HCT116 (cell line): ENCODE measurements around the gene MAPK14. TPM values are rescaled to one million over a fixed set of nuclear protein-coding genes. Genes with fewer than 3 reads are reported as not detected.

ENCODE experiments used
- ATAC-seq: fragments of 200-7000 bp; cut with Tn5 transposase; 2 replicates; pipeline ENCODE4 v1.9.1; 2020; ENCODE audit warnings: mild to moderate bottlenecking, moderate library complexity
- BruUV-seq: library from RNA; stranded (reverse); fragments of 400-500 nt; replicated peaks from 2 replicates; lab custom pipeline; 2021; lab: Mats Ljungman, UMichigan
- CTCF ChIA-PET: fragments of 300-600 bp; sonication (Branson Sonifier 250); formaldehyde crosslinking; loops from one replicate; lab custom pipeline; 2021; ENCODE audit warnings: antibody characterized with exemption; lab: Charles Lee
- POLR2A ChIA-PET: fragments of 300-600, 350-600 bp; sonication (Branson Sonifier 250); formaldehyde crosslinking; loops from one replicate; lab custom pipeline; 2021; ENCODE audit warnings: antibody characterized with exemption; lab: Charles Lee
- RAD21 ChIA-PET, 2 experiments: fragments of 300-600 bp; sonication (Branson Sonifier 250); formaldehyde crosslinking; loops; one replicate each; lab custom pipeline; 2023; ENCODE audit warnings: low total read pairs in 2 of 2; ENCODE audit not compliant: uncharacterized antibody in 2 of 2, unreplicated experiment in 2 of 2, low non-redundant PET in 1 of 2; lab: Charles Lee
- DNase-seq: peaks from one replicate; pipeline ENCODE4 v3.0.0-alpha.2; 2010; ENCODE audit warnings: low read depth, low spot score
- H2AFZ ChIP-seq: fragments of 200-600 bp; shearing (Covaris generic), sonication (generic); 2 replicates; pipeline ENCODE4 v1.6.1; 2017; ENCODE audit warnings: low read depth, mixed run types, mixed read lengths, antibody characterized with exemption, low read length; ENCODE audit not compliant: poor library complexity, severe bottlenecking
- H3K27ac ChIP-seq: 2 replicates; pipeline ENCODE4 v1.5.1; 2012; ENCODE audit warnings: low read depth, low read length
- H3K27me3 ChIP-seq: fragments of 200-600 bp; sonication (generic); 2 replicates; pipeline ENCODE4 v1.6.1; 2016; ENCODE audit warnings: mixed run types, low read length, mixed read lengths; ENCODE audit not compliant: insufficient read depth
- H3K36me3 ChIP-seq, 2 experiments: fragments of 200-500 bp in 1 of 2; fragments of 200-600 bp in 1 of 2; sonication (Bioruptor generic) in 1 of 2; sonication (generic) in 1 of 2; 2 replicates each; pipeline versions ENCODE4 v1.5.1 to v1.6.1; 2014 to 2016; ENCODE audit warnings: low read length in 2 of 2, inconsistent platforms in 1 of 2, mixed read lengths in 1 of 2, mixed run types in 1 of 2; ENCODE audit not compliant: insufficient read depth in 2 of 2, control insufficient read depth in 1 of 2
- H3K4me1 ChIP-seq, 2 experiments: fragments of 200-600 bp in 1 of 2; sonication (generic) in 1 of 2; 2 replicates each; pipeline versions ENCODE4 v1.5.1 to v1.6.1; 2012 to 2017; ENCODE audit warnings: low read length in 2 of 2, inconsistent platforms in 1 of 2, mild to moderate bottlenecking in 1 of 2, mixed read lengths in 1 of 2, mixed run types in 1 of 2, moderate library complexity in 1 of 2; ENCODE audit not compliant: insufficient read depth in 2 of 2, control insufficient read depth in 1 of 2
- H3K4me2 ChIP-seq: fragments of 200-600 bp; sonication (generic); 2 replicates; pipeline ENCODE4 v1.6.1; 2017; ENCODE audit warnings: mixed run types, low read length, mixed read lengths
- H3K4me3 ChIP-seq, 2 experiments: fragments of 200-600 bp in 1 of 2; sonication (generic) in 1 of 2; replicated peaks in 1 of 2; 2 replicates each; pipeline ENCODE4 v1.5.1; 2011 to 2016; ENCODE audit warnings: low read length in 2 of 2, control low read depth in 1 of 2, low read depth in 1 of 2, mild to moderate bottlenecking in 1 of 2, mixed read lengths in 1 of 2, mixed run types in 1 of 2
- H3K79me2 ChIP-seq: fragments of 200-600 bp; sonication (generic); 2 replicates; pipeline ENCODE4 v1.6.1; 2017; ENCODE audit warnings: mild to moderate bottlenecking, mixed run types, low read length, moderate library complexity, mixed read lengths; ENCODE audit not compliant: insufficient read depth
- H3K9ac ChIP-seq: fragments of 200-600 bp; sonication (generic); 2 replicates; pipeline ENCODE4 v1.6.1; 2016; ENCODE audit warnings: low read length, mixed read lengths
- H3K9me2 ChIP-seq: fragments of 200-600 bp; sonication (generic), shearing (Covaris generic); 2 replicates; pipeline ENCODE4 v1.6.1; 2017; ENCODE audit warnings: mixed run types, mild to moderate bottlenecking, moderate library complexity; ENCODE audit not compliant: insufficient read depth
- H3K9me3 ChIP-seq, 2 experiments: fragments of 200-500 bp in 1 of 2; fragments of 200-600 bp in 1 of 2; sonication (Bioruptor generic) in 1 of 2; sonication (generic) in 1 of 2; 2 replicates each; pipeline ENCODE4 v1.6.1; 2014 to 2017; ENCODE audit warnings: low read length in 2 of 2, mixed read lengths in 2 of 2, inconsistent platforms in 1 of 2, low read depth in 1 of 2, mild to moderate bottlenecking in 1 of 2, mixed run types in 1 of 2, moderate library complexity in 1 of 2; ENCODE audit not compliant: control insufficient read depth in 1 of 2, insufficient read depth in 1 of 2
- H4K20me1 ChIP-seq: fragments of 200-600 bp; sonication (generic), shearing (Covaris generic); 2 replicates; pipeline ENCODE4 v1.6.1; 2017; ENCODE audit warnings: mixed run types, mild to moderate bottlenecking, moderate library complexity; ENCODE audit not compliant: insufficient read depth
- CBX3 ChIP-seq: IDR thresholded peaks from 2 replicates; pipeline ENCODE4 v1.6.1; 2012; ENCODE audit warnings: low read depth
- CEBPB ChIP-seq: IDR thresholded peaks from 2 replicates; pipeline ENCODE4 v1.6.1; 2012; ENCODE audit warnings: low read depth
- EGR1 ChIP-seq: IDR thresholded peaks from 2 replicates; pipeline ENCODE4 v1.6.1; 2012; ENCODE audit warnings: low read depth
- ELF1 ChIP-seq: IDR thresholded peaks from 2 replicates; pipeline ENCODE4 v1.6.1; 2012; ENCODE audit warnings: low read depth, borderline replicate concordance
- EZH2 ChIP-seq: fragments of 200-600 bp; sonication (generic); IDR thresholded peaks from 2 replicates; pipeline ENCODE4 v1.6.1; 2017; ENCODE audit warnings: antibody characterized with exemption, mixed run types
- EZH2phosphoT487 ChIP-seq: fragments of 200-600 bp; IDR thresholded peaks from 2 replicates; pipeline ENCODE4 v1.6.1; 2018; ENCODE audit warnings: antibody characterized with exemption, borderline replicate concordance
- FOSL1 ChIP-seq: IDR thresholded peaks from 2 replicates; pipeline ENCODE4 v1.6.1; 2012; ENCODE audit warnings: low read depth
- JUND ChIP-seq: IDR thresholded peaks from 2 replicates; pipeline ENCODE4 v1.6.1; 2012
- POLR2AphosphoS5 ChIP-seq: IDR thresholded peaks from 2 replicates; pipeline ENCODE4 v1.6.1; 2011; ENCODE audit warnings: mild to moderate bottlenecking, low read depth, low read length, moderate library complexity
- RAD21 ChIP-seq: IDR thresholded peaks from 2 replicates; pipeline ENCODE4 v1.6.1; 2012; ENCODE audit warnings: low read depth, mild to moderate bottlenecking
- SIN3A ChIP-seq: IDR thresholded peaks from 2 replicates; pipeline ENCODE4 v1.6.1; 2012; ENCODE audit warnings: low read depth
- SP1 ChIP-seq: IDR thresholded peaks from 2 replicates; pipeline ENCODE4 v1.6.1; 2012; ENCODE audit warnings: low read depth
- SRF ChIP-seq: IDR thresholded peaks from 2 replicates; pipeline ENCODE4 v1.6.1; 2012; ENCODE audit warnings: low read depth
- TCF7L2 ChIP-seq: IDR thresholded peaks from 2 replicates; pipeline ENCODE4 v1.7.0; 2011; ENCODE audit warnings: borderline replicate concordance, inconsistent platforms; ENCODE audit not compliant: insufficient read depth, insufficient read length; ENCODE audit errors: extremely low read depth
- YY1 ChIP-seq: IDR thresholded peaks from 2 replicates; pipeline ENCODE4 v1.6.1; 2011; ENCODE audit warnings: low read length, low read depth, moderate library complexity, mild to moderate bottlenecking; ENCODE audit not compliant: insufficient replicate concordance; ENCODE audit errors: extremely low read depth
- intact Hi-C: fragments of 100-400 bp; cut with micrococcal nuclease; formaldehyde crosslinking; loops from 2 replicates; pipeline ENCODE4 v1.10.0; 2022
- total RNA-seq: library from RNA; stranded (reverse); gene quantifications from one replicate; pipeline ENCODE4 v1.2.1, GENCODE V29; 2021; ENCODE audit not compliant: unreplicated experiment
- TF ChIP-seq, protein P1 (sequence below), 3 experiments: fragments of 200-600 bp in 1 of 3; sonication (generic) in 1 of 3; IDR thresholded peaks in 2 of 3; conservative IDR thresholded peaks in 1 of 3; 2 replicates each; pipeline ENCODE4 v1.5.1; 2012 to 2017; ENCODE audit warnings: low read depth in 2 of 3, low read length in 2 of 3, antibody characterized with exemption in 1 of 3, borderline replicate concordance in 1 of 3, control low read depth in 1 of 3, mild to moderate bottlenecking in 1 of 3, mixed read lengths in 1 of 3, mixed run types in 1 of 3, moderate library complexity in 1 of 3; ENCODE audit not compliant: insufficient read depth in 1 of 3
- TF ChIP-seq, protein P2 (sequence below): IDR thresholded peaks from 2 replicates; pipeline ENCODE4 v1.6.1; 2011; ENCODE audit warnings: mild to moderate bottlenecking, low read length, moderate library complexity; ENCODE audit not compliant: insufficient replicate concordance; ENCODE audit errors: extremely low read depth
- TF ChIP-seq, protein P3 (sequence below): IDR thresholded peaks from 2 replicates; pipeline ENCODE4 v1.6.1; 2012; ENCODE audit warnings: low read depth
- TF ChIP-seq, protein P4 (sequence below): IDR thresholded peaks from 2 replicates; pipeline ENCODE4 v1.6.1; 2012
- TF ChIP-seq, protein P5 (sequence below): IDR thresholded peaks from 2 replicates; pipeline ENCODE4 v1.6.1; 2012

Gene MAPK14
- total RNA-seq, 1 experiment from 2014 or later, result 34.2 TPM

DNA sequence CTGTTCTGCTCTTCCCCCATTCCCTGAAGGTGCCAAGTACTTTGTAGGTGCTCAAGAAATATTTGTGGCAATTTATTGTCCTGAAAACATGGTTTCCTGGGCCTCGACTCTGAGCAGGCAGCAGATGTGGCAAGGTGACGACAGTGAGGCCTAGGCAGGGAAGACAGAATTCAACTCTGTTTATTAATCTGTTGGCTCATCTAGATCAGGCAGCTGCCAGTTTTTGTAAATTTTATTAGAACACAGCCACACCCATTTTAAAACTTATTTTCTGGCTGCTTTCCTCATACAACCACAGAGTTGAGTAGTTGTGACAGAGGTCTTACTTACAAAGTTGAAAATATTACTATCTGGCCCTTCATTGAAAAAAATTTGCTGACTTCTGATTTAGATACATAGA is 24.5 kb downstream of the MAPK14 start:
- DNase-seq (no peak), ATAC-seq (no peak)
- Histone ChIP-seq H3K9me2 (no peaks in the 10 kb centered on the region), H2AFZ (no peak overlapping the region), H4K20me1 (no peaks in the 10 kb centered on the region), H3K36me3 (0 out of 4 replicates have a peak, but pooled peaks cover 2 to 5% of the 10 kb centered on the region in 2 experiments), H3K4me1 (peaks cover 0 to 4% of the 10 kb centered on the region in 2 experiments; a peak in 1 of 4 replicates), H3K79me2 (peaks cover 47% of the 10 kb centered on the region), H3K4me2 (no peak overlapping the region), H3K27me3 (no peaks in the 10 kb centered on the region), H3K9ac (no peak overlapping the region), H3K4me3 (no peak overlapping the region), H3K27ac (no peak overlapping the region), H3K9me3 (no peaks in the 10 kb centered on the region)
- RAD21 ChIA-PET, result no interaction called here
- POLR2A ChIA-PET, result interaction anchor here (0.6 kb wide), 1 partner anchor 169 kb away, joined by 3 read pairs; no protein-coding TSS in a partner anchor
- TF ChIP-seq SP1 (no peak), JUND (no peak), CBX3 (no peak), ELF1 (no peak), EGR1 (no peak), FOSL1 (no peak), RAD21 (no peak), EZH2 (no peak), EZH2phosphoT487 (no peak), TCF7L2 (no peak), CEBPB (no peak), SRF (no peak), YY1 (no peak), SIN3A (no peak), POLR2AphosphoS5 (no peak)
- TF ChIP-seq, protein P1, sequence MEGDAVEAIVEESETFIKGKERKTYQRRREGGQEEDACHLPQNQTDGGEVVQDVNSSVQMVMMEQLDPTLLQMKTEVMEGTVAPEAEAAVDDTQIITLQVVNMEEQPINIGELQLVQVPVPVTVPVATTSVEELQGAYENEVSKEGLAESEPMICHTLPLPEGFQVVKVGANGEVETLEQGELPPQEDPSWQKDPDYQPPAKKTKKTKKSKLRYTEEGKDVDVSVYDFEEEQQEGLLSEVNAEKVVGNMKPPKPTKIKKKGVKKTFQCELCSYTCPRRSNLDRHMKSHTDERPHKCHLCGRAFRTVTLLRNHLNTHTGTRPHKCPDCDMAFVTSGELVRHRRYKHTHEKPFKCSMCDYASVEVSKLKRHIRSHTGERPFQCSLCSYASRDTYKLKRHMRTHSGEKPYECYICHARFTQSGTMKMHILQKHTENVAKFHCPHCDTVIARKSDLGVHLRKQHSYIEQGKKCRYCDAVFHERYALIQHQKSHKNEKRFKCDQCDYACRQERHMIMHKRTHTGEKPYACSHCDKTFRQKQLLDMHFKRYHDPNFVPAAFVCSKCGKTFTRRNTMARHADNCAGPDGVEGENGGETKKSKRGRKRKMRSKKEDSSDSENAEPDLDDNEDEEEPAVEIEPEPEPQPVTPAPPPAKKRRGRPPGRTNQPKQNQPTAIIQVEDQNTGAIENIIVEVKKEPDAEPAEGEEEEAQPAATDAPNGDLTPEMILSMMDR (IDR thresholded peaks at IDR 0.05 in 2 of 3, conservative IDR thresholded peaks at IDR 0.05 in 1 of 3; ENCODE audit: borderline replicate concordance in 1 of 3, insufficient read depth in 1 of 3, low read depth in 2 of 3, low read length in 2 of 3), result no peak
- TF ChIP-seq, protein P2, sequence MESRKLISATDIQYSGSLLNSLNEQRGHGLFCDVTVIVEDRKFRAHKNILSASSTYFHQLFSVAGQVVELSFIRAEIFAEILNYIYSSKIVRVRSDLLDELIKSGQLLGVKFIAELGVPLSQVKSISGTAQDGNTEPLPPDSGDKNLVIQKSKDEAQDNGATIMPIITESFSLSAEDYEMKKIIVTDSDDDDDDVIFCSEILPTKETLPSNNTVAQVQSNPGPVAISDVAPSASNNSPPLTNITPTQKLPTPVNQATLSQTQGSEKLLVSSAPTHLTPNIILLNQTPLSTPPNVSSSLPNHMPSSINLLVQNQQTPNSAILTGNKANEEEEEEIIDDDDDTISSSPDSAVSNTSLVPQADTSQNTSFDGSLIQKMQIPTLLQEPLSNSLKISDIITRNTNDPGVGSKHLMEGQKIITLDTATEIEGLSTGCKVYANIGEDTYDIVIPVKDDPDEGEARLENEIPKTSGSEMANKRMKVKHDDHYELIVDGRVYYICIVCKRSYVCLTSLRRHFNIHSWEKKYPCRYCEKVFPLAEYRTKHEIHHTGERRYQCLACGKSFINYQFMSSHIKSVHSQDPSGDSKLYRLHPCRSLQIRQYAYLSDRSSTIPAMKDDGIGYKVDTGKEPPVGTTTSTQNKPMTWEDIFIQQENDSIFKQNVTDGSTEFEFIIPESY, result no peak
- TF ChIP-seq, protein P3, sequence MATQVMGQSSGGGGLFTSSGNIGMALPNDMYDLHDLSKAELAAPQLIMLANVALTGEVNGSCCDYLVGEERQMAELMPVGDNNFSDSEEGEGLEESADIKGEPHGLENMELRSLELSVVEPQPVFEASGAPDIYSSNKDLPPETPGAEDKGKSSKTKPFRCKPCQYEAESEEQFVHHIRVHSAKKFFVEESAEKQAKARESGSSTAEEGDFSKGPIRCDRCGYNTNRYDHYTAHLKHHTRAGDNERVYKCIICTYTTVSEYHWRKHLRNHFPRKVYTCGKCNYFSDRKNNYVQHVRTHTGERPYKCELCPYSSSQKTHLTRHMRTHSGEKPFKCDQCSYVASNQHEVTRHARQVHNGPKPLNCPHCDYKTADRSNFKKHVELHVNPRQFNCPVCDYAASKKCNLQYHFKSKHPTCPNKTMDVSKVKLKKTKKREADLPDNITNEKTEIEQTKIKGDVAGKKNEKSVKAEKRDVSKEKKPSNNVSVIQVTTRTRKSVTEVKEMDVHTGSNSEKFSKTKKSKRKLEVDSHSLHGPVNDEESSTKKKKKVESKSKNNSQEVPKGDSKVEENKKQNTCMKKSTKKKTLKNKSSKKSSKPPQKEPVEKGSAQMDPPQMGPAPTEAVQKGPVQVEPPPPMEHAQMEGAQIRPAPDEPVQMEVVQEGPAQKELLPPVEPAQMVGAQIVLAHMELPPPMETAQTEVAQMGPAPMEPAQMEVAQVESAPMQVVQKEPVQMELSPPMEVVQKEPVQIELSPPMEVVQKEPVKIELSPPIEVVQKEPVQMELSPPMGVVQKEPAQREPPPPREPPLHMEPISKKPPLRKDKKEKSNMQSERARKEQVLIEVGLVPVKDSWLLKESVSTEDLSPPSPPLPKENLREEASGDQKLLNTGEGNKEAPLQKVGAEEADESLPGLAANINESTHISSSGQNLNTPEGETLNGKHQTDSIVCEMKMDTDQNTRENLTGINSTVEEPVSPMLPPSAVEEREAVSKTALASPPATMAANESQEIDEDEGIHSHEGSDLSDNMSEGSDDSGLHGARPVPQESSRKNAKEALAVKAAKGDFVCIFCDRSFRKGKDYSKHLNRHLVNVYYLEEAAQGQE, result no peak
- TF ChIP-seq, protein P4, sequence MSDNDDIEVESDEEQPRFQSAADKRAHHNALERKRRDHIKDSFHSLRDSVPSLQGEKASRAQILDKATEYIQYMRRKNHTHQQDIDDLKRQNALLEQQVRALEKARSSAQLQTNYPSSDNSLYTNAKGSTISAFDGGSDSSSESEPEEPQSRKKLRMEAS, result no peak
- TF ChIP-seq, protein P5, sequence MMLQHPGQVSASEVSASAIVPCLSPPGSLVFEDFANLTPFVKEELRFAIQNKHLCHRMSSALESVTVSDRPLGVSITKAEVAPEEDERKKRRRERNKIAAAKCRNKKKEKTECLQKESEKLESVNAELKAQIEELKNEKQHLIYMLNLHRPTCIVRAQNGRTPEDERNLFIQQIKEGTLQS, result no peak
- CTCF ChIA-PET, result interaction anchor here (0.7 kb wide), 1 partner anchor 43 kb away, joined by 3 read pairs; no protein-coding TSS in a partner anchor
- no TSS peak for BruUV-seq
- intact Hi-C loops, result no loop called here
